Activated T-cell treated with anti-CD3 and anti-CD28 coated beads for 48 hours (primary cell): ENCODE measurements around the gene HIPK2.
A peak's percentile ranks its signal among the peaks of the same experiment; 100 is the strongest.

Source experiments
- DNase-seq: peaks from one replicate; pipeline ENCODE4 v3.0.0-alpha.2; 2020; ENCODE audit warnings: low read depth

The HIPK2 gene

DNA sequence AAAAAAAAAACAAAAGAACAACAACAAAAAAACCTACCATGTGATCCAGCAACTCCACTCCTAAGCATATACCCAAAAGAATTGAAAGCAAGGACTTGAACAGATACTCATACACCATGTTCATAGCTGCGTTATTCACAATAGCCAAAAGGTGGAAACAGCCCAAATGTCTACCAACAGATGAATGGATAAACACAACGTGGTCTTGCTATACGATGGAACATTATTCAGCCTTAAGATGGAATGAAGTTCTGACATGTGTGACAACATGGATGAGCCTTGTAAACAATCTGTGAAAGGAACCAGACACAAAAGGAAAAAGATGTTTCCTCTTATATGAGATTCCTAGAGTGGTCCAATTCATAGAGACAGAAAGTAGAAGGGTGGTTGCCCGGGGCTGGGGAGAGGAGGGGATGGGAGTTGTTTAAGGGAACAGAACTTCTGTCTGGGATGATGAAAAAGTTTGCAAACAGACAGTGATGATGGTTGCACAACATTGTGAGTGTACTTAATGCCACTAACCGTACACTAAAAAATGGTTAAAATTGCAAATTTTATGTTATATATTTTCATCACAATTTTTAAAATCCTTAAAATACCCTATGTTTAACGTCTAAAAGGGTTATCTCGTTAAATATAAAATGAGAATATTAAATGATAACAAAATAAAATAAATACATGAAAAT, 242.7 kb downstream of the HIPK2 start:
- DNase-seq = no peak

DNA sequence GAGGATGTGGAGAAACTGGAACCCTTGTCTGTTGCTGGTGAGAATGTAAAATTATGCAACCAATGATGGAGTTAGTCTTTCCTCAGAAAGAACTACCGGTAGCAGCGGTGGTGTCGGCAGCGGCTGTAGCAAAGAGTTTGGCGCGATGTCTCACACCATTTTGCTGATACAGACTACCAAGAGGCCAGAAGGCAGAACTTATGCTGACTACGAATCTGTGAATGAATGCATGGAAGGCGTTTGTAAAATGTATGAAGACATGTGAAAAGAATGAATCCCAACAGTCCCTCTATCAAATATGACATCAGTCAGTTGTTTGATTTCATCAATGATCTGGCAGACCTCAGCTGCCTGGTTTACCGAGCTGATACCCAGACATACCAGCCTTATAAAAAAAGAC, 243.7 kb downstream of the HIPK2 start:
- no peak for DNase-seq

DNA sequence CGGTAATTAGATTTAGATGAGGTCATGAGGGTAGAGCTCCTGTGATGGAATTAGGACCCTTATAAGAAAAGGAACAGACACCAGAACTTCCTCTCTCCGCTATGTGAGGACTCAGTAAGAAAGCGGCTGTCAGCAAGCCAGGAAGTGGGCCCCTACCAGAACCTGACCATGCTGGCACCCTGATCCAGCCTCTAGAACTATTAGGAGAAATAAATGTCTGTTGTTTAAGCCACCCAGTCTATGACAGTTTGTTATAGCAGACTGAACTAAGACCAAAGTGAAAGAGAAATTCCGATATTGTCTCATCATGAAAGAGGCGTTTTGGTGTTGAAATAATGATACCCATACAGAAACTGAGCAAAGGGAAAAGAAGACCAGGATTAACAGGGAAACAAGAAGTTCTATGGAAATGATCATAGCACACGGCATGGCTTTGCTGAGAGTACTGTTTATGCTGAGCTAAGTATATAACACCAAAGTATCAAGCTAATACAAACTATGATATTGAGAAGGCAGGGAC, 245.1 kb downstream of the HIPK2 start:
- no peak for DNase-seq

DNA sequence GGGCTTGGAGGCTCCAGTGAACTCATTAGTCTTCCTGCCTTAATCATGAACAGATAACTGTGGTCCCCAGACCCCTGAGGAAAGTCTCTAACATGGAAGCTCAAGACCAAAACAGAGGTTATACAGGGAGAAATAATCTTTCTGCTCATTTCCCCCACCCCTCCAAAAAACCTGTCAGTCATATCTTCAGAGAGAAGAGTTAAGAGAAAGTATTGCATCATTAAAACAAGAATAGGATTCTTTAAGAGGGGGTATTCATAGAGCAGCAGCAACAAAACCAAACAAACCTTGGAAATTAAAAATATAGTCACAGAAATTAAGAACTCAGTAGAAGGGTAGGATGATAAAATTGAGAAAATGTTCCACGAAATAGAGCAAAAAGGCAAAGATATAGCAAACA, 246.7 kb downstream of the HIPK2 start:
- no peak for DNase-seq

DNA sequence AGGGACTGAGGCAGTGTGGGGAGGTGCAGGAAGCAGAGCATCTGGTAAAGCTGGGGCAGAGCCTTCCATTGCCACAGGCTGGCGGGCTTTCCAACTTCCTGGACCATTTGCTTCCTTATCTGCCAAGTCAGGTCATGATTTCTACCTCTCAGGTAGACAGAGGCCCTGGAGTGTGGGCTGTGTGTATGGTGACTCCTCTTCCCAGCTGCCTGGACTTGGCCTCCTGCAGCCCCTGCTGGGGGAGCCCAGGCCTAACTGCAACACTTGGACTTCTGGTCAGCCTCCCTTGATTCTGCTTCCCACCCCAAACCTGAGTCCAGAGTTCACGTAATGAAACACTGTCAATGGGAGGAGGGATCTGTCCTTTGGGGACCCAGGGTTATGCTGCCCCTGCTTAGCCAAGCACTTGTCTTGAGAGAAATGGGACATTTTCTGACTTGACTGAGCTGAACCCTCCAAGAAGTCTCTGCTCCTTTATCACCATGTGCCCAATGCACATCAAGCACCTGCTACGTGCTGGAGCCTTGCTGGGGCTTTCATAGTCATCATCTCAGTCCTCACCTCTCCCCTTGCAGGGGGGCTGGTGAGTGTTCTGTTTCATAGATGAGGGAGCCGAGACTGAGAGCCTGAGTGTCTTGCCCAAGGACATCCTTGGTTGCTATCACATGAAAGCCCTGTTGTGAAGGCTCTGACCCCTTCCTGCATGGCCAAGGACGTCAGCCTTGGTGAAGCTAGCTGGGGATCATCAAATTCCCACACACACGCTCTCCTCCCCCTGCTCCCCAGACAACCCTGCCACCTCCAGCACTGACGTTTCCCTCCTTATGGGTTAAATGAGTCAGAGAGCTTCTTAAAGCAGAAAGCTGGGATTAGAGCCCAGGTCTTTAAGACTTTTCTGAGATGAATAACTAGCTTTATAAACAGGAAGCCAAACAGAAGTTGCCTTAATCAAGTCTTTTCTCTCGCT, 250.9 kb downstream of the HIPK2 start:
- no peak for DNase-seq

DNA sequence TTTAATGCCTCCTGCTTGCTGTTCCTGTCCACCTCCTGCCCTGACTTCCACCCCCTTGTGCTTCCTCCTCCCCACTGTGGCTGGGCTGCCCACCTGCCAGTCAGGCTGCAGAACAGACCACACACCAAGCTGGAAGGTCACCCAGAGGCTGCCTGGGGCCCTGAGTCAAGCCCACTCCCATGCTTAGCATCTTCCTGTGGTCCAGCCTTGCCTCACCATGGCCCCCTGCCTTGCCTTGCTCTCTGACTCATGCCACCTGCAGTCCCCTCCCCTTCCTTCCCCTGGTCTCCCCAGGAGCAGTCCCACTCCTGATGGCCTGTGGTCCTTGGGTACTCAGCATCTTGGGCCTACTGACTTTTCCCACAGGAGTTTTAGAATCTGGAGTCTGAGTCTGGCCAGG, 252.0 kb downstream of the HIPK2 start:
- DNase-seq = no peak

DNA sequence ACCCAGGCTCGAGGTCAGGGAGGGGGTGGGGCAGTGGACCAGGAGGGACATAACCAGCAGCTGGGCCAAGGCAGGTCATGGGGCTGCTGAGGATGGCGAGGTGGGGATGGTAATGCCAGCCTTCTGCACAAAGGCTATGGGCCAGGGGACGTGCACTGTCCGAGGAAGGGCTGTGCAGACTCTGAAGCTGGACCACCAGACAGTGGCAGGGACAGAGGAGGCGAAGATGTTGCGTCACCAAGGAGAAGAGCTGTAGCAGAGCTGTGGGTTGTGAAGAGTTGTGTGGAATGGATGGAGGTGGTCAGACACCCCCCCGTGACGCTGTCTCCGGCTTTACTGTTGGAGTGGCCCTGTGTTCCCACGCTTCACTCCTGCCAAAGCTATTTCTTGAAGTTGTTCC, 252.6 kb downstream of the HIPK2 start:
- no peak for DNase-seq

DNA sequence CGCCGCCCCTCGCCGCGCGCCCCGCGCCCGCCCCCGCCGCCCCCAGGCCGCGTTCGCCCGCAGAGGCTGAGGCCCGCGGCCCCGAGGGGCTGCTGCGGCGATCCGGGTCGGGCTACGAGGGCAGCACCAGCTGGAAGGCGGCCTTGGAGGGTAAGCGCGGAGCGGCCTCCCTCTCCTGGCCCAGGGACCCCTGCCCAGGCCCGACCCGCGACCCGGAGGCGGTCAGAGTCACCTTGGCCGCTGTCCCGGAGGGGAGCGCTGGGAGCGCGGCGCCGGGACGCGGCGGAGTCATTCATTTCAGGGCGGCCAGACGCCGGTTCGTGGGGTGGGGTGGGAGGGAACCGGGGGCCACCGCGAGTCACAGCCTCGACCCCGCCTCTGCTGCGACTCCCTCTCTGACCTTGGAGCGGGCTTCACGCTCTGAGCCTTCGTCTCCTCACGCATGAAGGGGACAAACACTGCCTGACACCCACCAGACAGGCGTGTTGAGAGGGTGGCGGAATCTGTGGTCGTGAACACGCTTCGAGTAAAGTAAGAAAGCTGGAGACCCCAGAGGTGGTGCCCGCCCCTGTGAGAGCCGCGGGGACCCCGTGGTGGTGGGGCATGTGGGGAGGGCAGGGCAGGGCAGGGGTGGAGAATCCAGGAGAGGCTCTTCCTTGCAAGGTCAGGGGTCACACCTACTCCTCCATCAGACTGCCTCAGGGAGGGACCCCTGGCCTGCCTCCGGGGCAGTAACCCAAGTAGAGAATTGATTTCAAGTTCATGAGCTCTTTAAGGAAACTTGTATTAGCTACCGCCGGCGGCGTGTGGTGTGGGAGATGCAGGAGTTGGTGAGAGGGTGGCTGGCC, 253.6 kb downstream of the HIPK2 start:
- DNase-seq = no peak

DNA sequence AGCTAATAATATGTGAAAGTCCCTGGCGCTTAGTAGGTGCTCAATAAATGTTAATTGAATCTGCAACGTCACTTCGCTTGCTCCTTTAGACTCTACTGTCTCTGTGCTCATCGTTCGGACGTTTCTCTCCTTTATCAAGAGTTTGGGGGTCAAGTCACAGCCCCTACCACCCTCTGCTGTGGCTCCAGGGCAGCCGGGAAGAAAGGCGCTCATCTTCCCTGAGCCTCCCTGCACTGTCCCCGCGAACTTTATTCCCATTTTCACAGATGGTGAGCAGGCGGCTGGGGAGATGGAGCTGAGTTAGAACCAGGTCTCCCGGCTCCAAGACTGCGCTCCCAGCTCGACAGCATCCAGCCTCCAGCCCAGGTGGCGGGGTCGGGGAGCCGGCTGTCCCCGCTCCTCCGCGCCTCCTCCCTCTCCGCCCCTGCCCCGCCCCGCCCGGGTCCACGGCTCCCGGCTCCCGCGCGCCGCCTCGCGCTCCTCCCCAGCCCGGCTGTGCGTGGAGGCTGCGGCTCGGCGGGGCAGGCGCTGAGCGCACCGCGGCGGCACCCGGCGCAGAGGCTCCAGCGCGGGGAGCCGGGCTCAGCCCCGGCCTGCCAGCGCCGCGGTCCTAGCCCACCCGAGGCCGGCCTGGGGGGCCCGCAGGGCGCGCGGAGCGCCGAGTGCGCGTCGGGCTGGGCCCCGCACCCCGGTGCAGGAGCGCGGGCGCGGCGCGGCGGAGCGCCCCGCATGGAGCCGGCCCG, 254.4 kb downstream of the HIPK2 start, which contains the start of gene CLEC2L:
Gene CLEC2L (plus strand): TSS at position 487 of the 743 bp plus-strand sequence. CDS start 243 bp downstream, at position 730.
- peak; percentile 21 for DNase-seq

DNA sequence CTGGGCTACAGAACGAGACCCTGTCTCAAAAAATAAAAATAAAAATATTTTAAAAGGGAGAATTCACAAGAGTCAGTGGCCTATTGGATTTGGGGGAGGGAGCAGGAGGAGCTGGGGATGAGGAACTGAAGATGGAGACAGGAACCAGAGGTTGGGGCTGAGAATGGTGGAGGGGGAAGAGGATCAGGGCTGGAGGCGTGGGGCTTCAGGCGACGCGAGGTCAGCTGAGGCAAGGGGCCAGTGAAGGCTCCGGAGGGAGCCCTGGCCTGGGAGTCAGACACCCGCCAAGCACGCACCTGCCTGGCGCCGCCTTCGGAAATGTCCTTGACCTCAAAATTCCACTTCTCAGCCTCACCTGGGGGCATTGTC, 255.0 kb downstream of the HIPK2 start:
- DNase-seq = no peak

DNA sequence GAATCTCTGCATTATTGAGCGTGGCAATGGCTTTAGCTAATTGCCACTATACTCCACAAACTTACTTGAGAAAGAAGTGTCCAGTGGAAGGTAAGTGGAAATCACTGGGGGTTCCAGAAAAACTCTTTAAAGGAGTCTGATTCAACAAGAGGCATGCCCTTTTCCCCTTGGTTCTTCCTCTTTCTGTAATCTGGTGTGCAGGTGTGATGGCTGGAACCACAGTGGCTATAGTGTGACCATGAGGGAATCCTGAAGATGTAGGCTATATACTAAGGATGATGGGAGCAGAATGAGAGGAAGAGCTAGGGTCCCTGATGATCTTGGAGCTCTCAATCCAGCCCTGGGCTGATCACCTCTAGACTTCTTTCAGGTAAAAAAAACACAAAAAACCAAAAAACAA, 256.4 kb downstream of the HIPK2 start:
- no peak for DNase-seq

DNA sequence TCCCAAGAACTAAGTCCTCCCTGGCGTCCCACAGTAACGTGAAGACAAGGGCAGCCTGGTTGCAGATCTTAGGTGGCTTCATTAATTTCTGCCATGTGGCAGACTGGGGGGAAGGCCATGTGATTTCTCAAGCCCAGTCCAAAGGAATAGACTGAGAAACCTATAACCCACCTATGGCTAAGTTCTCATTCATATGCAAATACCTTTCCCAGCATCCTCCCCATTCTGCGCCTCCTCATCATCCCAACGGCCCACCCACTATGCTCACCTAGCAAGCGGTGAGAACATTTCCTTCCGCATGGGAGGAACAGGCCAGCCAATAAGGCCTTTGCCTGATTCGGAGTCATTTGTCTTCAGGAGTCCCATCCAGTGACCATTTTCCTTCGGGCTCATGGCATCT, 262.5 kb downstream of the HIPK2 start:
- DNase-seq = no peak
